Gastrocnemius medialis (tissue), 4 donors: ENCODE measurements around the gene IGF2BP3. TPM values are rescaled to one million over a fixed set of nuclear protein-coding genes. Genes with fewer than 3 reads are reported as not detected.

Experiments
- ATAC-seq, 2 donors: fragments of 150-250 bp; one replicate each; pipeline ENCODE4 v1.9.1; 2016
- DNase-seq, 2 donors: peaks; one replicate each; pipeline ENCODE4 v3.0.0-alpha.2; 2019
- H3K27ac ChIP-seq, 4 donors: fragments of 200-600 bp; sonication (generic); 1 replicate in 1 of 4; 2 replicates in 3 of 4; pipeline ENCODE4 v1.5.1; 2016 to 2018; ENCODE audit warnings: mild to moderate bottlenecking in 2 of 4, moderate library complexity in 1 of 4
- H3K27me3 ChIP-seq, 3 donors: fragments of 200-600 bp; sonication (generic) in 2 of 3; 1 replicate in 1 of 3; 2 replicates in 2 of 3; pipeline versions ENCODE4 v1.5.1 to v1.6.0; 2016 to 2019; ENCODE audit warnings: mild to moderate bottlenecking in 1 of 3, moderate library complexity in 1 of 3
- H3K36me3 ChIP-seq, 2 donors: fragments of 200-600 bp; sonication (generic) in 1 of 2; one replicate each; pipeline ENCODE4 v1.5.1; 2017 to 2018
- H3K4me1 ChIP-seq, 2 donors: fragments of 200-600 bp; sonication (generic) in 1 of 2; one replicate each; pipeline ENCODE4 v1.5.1; 2016 to 2017; ENCODE audit warnings: mild to moderate bottlenecking in 2 of 2
- H3K4me3 ChIP-seq, 4 donors: fragments of 200-600 bp; sonication (generic) in 3 of 4; 1 replicate in 1 of 4; 2 replicates in 3 of 4; pipeline ENCODE4 v1.5.1; 2016 to 2019; ENCODE audit warnings: mild to moderate bottlenecking in 2 of 4
- H3K9me3 ChIP-seq, 3 donors: fragments of 200-600 bp; sonication (generic) in 2 of 3; 1 replicate in 1 of 3; 2 replicates in 2 of 3; pipeline ENCODE4 v1.5.1; 2016 to 2019
- CTCF ChIP-seq, 5 experiments: fragments of 450-650 bp in 3 of 5; fragments of 200-600 bp in 2 of 5; sonication (generic) in 2 of 5; IDR thresholded peaks in 4 of 5; conservative IDR thresholded peaks in 1 of 5; 1 replicate in 4 of 5; 2 replicates in 1 of 5; pipeline ENCODE4 v1.5.1; 2016 to 2019; ENCODE audit warnings: antibody characterized with exemption in 5 of 5, mild to moderate bottlenecking in 3 of 5, moderate library complexity in 3 of 5
- POLR2A ChIP-seq, 2 donors: fragments of 450-650 bp; IDR thresholded peaks; one replicate each; pipeline ENCODE4 v1.6.1; 2017; ENCODE audit warnings: antibody characterized with exemption in 2 of 2, mild to moderate bottlenecking in 2 of 2, moderate library complexity in 2 of 2
- in situ Hi-C, 4 donors: fragments of 200-750 bp; cut with MboI; loops; one replicate each; pipeline versions ENCODE4 v1.15.0 to v1.8.0; 2017; ENCODE audit warnings: low sequenced_read_pairs in 4 of 4
- intact Hi-C: fragments of 100-400 bp; cut with DNase I; formaldehyde crosslinking; loops from one replicate; pipeline ENCODE4 v1.15.1; 2023; ENCODE audit warnings: low total_unique reads
- total RNA-seq, 4 donors: library from RNA; depleted of rRNA; stranded (reverse); fragments of >200 nt; gene quantifications; one replicate each; pipeline versions ENCODE4 v1.1.0 to v1.2.3, GENCODE V29; 2016

The IGF2BP3 gene
- total RNA-seq, 4 donors from 2014 or later: 0.51 TPM; not detected in 3

DNA sequence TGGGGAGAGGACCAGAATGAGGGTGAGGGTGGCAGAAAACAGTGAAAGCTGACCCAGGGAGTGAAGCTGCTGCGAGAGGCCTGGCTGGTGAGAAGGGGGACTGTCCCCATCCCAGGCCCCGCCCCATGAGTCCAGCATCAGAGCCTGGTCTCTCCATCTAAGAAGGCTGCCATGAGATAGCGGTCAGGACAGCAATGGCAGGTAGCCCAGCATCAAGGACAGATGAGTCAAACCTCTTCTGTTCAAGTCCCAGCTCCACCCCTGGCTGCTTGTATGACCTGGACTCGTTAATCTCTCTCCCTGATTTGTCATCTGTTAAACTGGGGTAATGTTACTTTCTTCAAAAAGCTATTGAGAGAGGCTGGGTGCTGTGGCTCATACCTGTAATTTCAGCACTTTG lies 201.5 kb downstream of the IGF2BP3 start:
- DNase-seq: no peak
- no peak for ATAC-seq
- Histone ChIP-seq H3K36me3 (no peaks in the 10 kb centered on the region), H3K4me1 (no peaks in the 10 kb centered on the region), H3K4me3 (no peak overlapping the region), H3K27ac (no peak overlapping the region), H3K27me3 (no peaks in the 10 kb centered on the region), H3K9me3 (no peaks in the 10 kb centered on the region)
- TF ChIP-seq CTCF (IDR thresholded peaks at IDR 0.05 in 4 of 5, conservative IDR thresholded peaks at IDR 0.05 in 1 of 5): no peak
- no peak for TF ChIP-seq POLR2A (IDR thresholded peaks at IDR 0.05)
- intact Hi-C loops: no loop called here
- in situ Hi-C loops: loop anchor here in 3 of 4 donors (10.0 to 25.0 kb wide), 3 partner anchors 84 to 444 kb away; partner anchors contain the start of genes STK31 (in 3 of the 3) and NUP42 (in 1 of the 3)

GRCh38 chr7:23268167-23268566 lies 202.1 kb downstream of the IGF2BP3 start:
- H3K27me3 ChIP-seq: no peaks in the 10 kb centered on the region
- no peak for ATAC-seq
- no peak overlapping the region for H3K27ac ChIP-seq
- in situ Hi-C loops (loop anchor here in 3 of 4 donors (10.0 to 25.0 kb wide), 3 partner anchors 83 to 444 kb away; partner anchors contain the start of genes STK31 (in 3 of the 3) and NUP42 (in 1 of the 3)), intact Hi-C loops (no loop called here)
- no peaks in the 10 kb centered on the region for H3K36me3 ChIP-seq
- H3K4me1 ChIP-seq: no peaks in the 10 kb centered on the region
- TF ChIP-seq CTCF (IDR thresholded peaks at IDR 0.05 in 4 of 5, conservative IDR thresholded peaks at IDR 0.05 in 1 of 5) (no peak), POLR2A (IDR thresholded peaks at IDR 0.05) (no peak)
- H3K9me3 ChIP-seq: no peaks in the 10 kb centered on the region
- no peak for DNase-seq
- H3K4me3 ChIP-seq: no peak overlapping the region

- H3K4me3 ChIP-seq: no peak overlapping the region
- H3K4me1 ChIP-seq: no peaks in the 10 kb centered on the region
- no peak overlapping the region for H3K27ac ChIP-seq
- intact Hi-C loops (no loop called here), in situ Hi-C loops (loop anchor here in 3 of 4 donors (10.0 to 25.0 kb wide), 3 partner anchors 83 to 445 kb away; partner anchors contain the start of genes STK31 (in 3 of the 3) and NUP42 (in 1 of the 3))
- DNase-seq: no peak
- no peaks in the 10 kb centered on the region for H3K27me3 ChIP-seq
- TF ChIP-seq CTCF (IDR thresholded peaks at IDR 0.05 in 4 of 5, conservative IDR thresholded peaks at IDR 0.05 in 1 of 5): no peak
- H3K36me3 ChIP-seq: no peaks in the 10 kb centered on the region
- ATAC-seq: no peak
- no peaks in the 10 kb centered on the region for H3K9me3 ChIP-seq
Measured at GRCh38 chr7:23267357-23267756, 202.9 kb downstream of the IGF2BP3 start.

DNA sequence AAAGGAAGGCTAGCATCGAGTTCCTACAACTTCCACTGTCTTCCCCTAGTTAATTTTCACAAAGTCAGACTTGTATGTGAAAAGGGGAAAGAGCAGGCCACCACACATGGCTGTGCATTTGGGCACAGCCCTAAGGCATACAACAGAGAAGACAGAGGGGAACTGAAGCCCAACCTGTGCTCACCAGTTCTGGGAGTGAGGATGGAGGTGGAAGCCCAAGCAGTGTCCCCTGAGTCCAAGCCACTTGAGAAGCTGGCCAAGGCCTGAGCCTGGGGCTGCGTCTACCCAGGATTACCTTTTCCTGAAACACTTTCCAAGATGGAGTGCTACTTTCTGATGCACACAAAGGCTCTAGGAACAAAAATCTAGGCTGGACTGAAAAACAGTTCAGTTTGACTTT lies 203.4 kb downstream of the IGF2BP3 start:
- H3K27ac ChIP-seq: no peak overlapping the region
- DNase-seq (no peak), ATAC-seq (no peak)
- no peaks in the 10 kb centered on the region for H3K4me1 ChIP-seq
- no peaks in the 10 kb centered on the region for H3K27me3 ChIP-seq
- H3K36me3 ChIP-seq: no peaks in the 10 kb centered on the region
- intact Hi-C loops: no loop called here
- no peak for TF ChIP-seq CTCF (IDR thresholded peaks at IDR 0.05 in 4 of 5, conservative IDR thresholded peaks at IDR 0.05 in 1 of 5)
- in situ Hi-C loops: loop anchor here in 3 of 4 donors (10.0 to 25.0 kb wide), 3 partner anchors 82 to 445 kb away; partner anchors contain the start of genes STK31 (in 3 of the 3) and NUP42 (in 1 of the 3)
- no peaks in the 10 kb centered on the region for H3K9me3 ChIP-seq
- no peak overlapping the region for H3K4me3 ChIP-seq
